Ecto neural progenitor cell (in vitro differentiated cells): Measurements from ENCODE around the gene SLC22A5.
A peak's percentile ranks its signal among the peaks of the same experiment; 100 is the strongest.

ENCODE experiments used
- DNase-seq: peaks from one replicate; pipeline ENCODE4 v3.0.0-alpha.2; 2018; ENCODE audit warnings: low spot score

The SLC22A5 gene

DNA sequence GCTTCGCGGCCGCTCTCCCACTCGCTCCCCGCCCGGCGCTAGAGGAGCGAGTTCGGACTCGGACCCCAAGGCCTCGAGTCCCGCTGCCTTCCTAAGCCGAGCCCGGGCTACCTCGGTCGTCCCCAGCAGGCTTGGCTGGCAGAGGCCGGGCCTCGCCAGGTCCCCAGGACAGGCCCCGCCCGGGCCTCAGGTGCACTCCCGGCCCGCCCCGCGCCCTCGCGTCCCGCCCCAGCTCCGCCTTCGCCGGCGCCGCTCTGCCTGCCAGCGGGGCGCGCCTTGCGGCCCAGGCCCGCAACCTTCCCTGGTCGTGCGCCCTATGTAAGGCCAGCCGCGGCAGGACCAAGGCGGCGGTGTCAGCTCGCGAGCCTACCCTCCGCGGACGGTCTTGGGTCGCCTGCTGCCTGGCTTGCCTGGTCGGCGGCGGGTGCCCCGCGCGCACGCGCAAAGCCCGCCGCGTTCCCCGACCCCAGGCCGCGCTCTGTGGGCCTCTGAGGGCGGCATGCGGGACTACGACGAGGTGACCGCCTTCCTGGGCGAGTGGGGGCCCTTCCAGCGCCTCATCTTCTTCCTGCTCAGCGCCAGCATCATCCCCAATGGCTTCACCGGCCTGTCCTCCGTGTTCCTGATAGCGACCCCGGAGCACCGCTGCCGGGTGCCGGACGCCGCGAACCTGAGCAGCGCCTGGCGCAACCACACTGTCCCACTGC is at the start of gene SLC22A5:
TSS of gene SLC22A5 (plus strand) at position 237 of the 707 bp plus-strand sequence. CDS start at position 500, 263 bp downstream.
- peak; percentile 85 for DNase-seq

DNA sequence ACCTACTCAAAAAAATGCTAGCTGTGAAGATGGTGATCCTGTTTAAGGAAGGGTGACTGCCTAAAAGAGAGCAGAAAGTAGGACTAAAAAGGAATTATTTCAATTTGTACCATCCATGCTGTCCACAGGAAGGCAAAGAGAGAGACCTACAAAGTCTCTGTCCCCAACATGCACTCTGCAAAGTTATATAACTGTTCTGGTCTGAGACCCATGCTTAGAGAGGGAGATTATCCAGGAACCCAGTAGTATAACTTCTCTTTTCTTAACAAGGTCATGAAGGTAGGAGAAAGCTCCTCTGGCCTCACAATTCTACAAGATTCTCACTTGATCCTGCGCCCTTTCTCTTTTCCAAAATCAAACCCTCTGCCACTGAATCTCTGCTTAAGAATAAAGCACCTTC is 49.5 kb upstream of the SLC22A5 start:
- DNase-seq, result no peak

DNA sequence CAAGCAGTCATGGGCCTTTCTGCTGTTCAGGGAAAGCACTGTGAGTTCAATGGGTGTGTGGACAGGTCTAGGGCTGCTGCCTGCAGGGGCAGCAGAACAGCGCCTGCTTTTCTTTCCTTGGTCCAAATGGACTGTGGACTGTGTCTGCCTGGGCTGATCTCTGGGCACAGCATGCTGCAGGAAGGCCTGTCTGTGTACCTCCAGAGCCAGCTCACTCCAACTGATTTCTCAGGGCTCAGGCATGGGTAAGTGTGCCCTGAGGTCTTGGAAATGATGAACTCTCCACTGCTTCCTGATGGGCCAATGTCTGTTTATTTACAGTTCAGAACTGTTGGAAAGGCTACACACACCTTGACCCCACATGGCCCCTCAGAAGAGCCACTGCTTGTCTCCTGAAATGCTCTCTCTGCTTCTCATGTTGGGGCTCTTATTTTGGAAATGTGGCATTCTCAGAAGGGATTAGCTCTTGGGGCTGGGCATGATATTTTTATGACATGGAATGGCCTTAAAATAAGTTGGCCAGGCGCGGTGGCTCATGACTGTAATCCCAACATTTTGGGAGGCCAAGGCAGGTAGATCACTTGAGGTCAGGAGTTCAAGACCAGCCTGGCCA is 48.3 kb upstream of the SLC22A5 start:
- no peak for DNase-seq

DNA sequence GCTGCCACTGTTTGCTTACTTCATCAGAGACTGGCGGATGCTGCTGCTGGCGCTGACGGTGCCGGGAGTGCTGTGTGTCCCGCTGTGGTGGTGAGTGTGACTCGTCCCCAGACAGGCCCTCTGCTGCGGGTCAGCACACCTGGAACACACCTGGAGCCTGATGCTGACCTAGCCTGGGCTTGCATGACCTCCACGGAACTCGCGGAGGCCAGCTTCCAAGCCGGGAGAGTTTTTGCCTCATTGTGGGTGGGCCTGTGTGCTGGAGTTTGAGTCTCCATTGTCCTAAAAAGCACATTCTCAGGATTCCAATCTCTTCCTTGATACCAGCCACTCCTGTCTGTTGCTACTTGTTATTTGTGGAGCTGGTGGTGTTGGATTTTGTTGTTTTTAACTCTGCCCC is 47.2 kb upstream of the SLC22A5 start:
- peak; percentile 72 for DNase-seq

DNA sequence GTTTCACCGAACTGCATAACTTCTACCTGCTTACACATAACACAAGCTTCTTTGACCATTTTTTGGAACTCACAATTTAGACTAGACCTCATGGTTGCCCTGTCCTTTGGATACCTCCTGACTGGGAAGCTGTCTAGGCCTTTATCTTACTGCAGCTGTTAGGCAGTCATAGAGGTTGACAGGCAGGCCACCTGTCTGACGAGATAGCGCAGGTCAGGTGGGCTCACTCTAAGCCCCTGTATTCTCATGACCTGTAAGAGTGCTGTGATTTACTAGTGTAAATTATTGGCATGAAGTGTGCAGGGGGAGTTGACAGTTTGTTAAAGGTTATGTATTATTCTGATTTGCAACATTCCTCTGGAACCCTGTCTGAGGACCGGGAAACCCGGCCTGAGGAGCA is 46.3 kb upstream of the SLC22A5 start:
- no peak for DNase-seq

DNA sequence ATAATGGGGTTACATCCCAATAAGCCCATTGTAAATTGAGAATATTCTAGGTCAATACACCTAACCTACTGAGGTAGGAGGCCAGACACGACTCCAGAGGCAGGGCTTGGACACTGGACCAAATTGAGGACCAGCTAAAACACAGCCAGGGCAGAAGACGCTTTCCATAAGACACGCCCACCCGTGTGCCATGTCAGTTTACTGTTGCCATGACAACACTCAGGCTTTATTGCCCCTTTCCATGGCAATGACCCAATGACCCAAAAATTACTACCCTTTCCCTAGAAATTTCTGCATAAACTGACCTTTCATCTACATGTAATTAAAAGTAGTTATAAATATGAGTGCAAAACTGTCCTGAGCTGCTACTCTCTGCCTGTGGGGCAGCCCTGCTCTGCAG is 43.8 kb upstream of the SLC22A5 start:
- no peak for DNase-seq

DNA sequence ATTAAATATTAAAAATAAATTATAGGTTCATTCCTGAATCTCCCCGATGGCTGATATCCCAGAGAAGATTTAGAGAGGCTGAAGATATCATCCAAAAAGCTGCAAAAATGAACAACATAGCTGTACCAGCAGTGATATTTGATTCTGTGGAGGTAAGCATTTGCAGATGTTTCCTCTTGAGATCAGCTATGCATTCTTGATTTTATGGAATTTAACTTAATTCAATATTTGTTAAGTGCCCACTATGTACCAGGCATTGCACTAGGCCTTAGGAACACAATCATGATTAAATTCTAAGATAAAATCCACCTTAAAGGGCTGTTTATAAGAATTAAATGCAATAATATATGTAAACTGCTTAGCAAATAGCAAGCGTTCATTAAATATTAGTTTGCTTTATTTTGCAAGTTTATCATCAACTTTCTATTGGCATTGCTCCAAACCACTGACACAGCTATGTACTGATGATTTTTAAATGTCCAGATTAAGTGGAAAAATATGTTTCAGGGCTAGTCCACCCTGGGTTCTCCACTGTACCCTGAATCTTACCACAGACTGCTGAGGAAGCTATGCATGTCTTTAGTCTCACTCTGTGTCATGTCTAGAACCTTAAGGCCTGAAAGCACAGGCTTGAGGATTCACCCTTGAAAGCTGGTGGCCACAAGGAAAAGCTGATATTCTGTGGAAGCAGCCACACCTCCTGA is 42.1 kb upstream of the SLC22A5 start:
- DNase-seq, result no peak

DNA sequence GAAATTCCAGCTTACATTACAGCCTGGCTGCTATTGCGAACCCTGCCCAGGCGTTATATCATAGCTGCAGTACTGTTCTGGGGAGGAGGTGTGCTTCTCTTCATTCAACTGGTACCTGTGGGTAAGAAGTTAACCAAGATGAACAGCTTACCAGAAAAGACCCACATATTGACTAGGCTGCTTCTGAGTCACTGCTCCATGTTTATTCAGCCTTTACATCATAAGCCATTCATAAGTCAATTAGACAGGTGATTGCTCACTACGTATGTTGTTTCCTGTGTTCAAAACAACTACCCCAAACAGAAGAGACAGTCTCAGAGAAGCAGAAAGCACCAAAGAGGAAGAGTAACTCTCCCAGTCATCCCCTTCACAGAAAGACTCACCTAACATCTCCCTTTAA is 34.7 kb upstream of the SLC22A5 start:
- no peak for DNase-seq

DNA sequence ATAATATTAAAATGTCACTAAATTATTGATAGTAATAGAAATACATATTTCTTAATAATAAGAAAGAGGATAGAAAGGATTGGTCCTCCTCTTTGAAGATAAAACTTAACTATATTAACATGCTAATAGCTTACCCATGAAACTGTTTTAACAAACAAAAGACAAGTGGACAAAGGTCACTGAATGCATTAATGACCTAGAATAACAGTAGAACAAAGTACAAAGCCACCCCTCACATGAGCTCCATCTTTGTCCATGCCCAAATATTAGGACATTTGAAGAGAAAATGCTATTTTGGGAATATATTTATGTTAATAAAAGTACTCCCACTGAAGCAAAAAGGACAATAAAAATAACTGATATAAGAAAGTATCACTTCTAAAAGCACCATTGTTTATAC is 34.1 kb upstream of the SLC22A5 start:
- no peak for DNase-seq

DNA sequence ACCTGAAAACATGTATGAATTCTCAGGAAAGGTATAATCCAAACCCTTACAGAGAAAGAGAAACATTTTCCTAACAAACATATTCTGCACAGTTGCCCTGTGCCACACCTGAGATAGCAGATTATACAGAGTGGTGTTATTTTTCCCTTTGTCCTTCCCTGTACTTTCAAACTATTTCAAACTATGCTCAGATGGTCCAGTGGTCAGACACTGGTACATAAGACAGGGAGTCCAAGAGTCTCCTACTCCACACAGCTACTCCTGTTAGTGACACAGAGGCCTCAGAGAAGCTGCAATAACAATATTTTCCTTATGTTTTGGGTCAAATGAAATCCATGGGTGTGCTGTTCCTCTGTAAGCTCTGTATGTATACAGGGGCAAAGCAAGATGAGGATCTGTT is 30.0 kb upstream of the SLC22A5 start:
- no peak for DNase-seq

DNA sequence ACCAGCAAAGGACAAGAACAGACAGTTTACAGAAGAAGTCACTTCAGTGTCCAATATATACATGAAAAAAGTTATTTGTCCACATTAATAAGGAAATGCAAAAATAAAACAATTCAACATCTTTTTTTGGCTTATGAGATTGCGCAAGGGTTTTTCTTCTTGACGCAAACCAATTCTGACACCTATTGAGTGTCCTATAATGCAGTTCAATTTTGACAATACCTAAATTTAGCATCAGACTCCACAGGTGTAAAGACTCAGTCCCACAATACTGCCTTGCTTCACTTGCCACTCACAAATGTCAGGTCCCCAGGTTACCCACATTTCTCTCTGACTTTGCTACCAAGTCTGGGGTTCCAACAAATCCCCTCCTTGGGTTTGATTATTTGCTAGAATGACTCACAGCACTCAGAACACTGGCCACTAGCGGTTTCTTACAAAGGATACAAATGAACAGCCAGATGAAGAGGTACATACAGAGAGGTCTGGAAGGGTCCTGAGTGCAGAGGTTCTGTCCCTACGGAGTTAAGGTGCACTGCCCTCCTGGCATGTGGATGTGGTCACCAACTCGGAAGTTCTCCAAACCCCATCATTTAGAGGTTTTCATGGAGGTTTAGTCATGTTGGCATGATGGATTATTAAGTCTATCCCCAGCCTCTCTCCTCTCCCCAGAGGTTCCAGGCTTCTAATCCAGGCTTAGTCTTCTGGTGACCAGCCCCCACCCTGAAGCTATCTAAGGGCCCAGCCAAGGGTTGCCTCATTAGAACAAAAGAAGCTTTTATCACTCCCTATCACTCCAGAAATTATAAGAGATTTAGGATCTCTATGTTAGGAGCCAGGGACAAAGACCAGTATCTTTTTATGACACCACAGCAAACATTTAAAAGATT is 27.0 kb upstream of the SLC22A5 start:
- no peak for DNase-seq

DNA sequence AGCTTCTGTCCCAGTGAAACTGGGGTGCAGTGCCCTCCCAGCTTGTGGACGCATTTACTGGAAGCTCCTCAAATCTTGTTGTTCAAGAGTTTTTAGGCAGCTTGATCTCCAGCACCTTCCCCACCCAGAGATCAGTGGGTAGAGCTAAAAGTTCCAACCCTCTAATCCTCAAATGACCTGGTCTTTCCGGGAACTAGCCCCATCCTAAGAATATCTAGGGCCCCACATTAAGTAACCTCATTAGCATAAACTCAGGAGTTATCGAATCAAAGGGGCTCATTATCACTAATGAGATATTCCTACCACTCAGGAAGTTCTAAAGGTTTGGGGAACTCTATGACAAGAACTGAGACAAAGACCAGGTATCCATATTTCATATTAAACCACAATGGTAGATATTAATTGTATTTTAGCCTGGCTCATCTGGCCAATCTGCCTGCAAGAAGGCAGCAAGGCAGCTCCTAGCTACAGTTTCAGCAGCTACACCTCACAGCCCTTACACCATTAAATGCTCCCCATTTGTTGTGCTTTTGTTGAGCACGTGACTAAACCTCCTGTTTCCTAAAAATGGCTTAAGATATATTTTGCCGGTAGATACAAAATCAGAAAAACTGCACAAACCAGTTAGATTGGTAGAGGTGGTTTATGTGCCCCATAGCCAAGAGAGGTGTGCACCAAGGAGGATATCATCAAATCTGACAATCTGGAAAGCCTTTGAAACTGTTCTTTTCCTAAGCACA is 24.6 kb upstream of the SLC22A5 start:
- no peak for DNase-seq

DNA sequence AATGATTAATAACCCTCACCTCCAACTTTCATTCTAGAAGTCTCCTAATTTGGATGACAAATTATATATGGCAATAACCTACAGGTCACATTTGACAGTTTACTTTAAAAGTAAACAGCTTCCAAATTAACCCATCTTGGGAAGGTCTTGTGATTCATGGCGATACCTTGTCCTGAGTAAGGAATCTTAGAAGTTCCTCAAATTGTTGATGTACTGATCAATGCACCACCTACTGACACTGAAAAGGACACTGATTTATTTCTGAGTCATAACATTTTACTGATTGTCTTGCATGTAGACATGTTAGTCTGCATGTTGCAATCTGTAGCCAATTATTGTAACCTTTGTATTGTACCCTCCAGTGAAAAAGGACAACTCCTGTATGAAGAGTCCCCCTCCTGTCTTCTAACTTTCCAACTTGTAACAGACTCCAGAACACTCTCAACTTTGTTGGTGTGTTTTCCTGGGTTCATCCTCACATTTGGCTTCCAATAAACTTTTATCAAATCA is 16.0 kb upstream of the SLC22A5 start:
- no peak for DNase-seq

DNA sequence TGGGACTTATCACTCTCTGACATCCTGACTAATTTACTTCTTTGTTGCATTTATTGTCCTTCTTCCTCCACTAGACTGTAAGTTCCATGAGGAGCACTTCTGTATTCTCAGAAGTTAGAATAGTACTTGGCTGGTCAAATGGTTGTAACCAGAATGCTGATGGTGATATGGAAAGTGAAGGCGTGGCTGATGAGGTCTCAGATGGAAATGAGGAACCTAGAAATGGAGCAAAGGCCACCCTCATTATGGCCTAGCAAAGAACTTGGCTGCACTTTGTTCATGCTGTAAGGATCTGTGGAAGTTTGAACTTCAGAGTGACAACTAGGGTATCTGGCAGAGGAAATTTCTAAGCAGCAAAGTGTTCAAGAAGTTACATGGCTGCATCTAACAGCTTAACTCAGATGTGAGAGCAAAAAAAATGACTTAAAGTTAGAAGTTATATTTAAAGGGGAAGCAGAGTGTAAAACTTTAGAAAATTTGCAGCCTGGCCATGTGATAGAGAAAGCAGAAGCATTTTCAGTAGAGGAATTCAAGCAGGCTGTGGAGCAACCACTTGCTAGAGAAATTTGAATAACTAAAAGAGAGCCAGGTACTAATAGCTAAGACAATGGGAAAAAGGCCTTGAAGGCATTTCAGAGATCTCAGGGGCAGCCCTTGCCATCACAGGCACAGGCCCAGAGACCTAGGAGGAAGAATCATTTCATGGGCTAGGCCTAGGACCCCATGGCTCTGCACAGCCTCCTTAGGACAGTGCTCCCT is 14.9 kb upstream of the SLC22A5 start:
- no peak for DNase-seq

DNA sequence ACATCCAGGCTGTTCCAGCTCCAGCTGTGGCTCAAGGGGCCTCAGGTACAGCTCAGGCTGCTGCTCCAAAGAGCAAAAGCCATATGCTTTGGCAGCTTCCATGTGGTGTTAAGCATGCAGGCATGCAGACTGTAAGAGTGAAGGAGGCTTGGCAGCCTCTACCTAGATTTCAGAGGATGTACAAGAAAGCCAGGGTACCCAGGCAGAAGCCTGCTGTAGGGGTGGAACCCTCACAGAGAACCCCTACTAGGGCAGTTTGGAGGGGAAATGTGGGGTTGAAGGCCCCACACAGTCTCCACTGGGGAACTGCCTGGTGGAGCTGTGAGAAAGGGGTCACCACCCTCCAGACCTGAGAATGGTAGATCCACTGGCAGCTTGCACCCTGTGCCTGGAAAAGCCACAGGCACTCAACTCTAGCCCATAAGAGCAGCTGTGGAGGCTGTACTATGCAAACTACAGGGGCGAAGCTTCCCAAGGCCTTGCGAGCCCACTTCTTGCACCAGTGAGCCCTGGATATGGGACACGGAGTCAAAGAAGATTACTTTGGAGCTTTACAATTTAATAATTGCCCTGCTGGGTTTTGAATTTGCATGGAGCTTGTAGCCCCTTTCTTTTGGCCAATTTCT is 14.3 kb upstream of the SLC22A5 start:
- no peak for DNase-seq

DNA sequence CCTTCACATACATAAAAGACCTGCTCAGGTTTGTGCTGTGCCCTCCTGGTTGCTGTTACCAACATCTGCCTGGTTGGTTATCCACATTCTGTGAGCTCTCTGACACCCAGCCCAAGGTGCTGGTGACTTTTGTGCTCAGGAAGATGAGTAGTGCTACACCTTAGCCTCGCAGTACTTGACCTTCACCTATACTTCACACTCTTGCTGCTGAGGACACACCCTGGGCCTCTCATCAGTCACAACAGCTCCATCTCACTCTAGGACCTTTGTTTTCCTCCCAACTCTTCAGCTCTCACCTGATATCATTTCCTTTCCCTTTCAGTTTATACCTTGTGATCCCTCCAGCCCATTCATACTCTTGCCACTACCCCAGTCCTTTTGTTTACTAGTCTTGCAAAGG is 10.7 kb upstream of the SLC22A5 start:
- DNase-seq, result no peak

DNA sequence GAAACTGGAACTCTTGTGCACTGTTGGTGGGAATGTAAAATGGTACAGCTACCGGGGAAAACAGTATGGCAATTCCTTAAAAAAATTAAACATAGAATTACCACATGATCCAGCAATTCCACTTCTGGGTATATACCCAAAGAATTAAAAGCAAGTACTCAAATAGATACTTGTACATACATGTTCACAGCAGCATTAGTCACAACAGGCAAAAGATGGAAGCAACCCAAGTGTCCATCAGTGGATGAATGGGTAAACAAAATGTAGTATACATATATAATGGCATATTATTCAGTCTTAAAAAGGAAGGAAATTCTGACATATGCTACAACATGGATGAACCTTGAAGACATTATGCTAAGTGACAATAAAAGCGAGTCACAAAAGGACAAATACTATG is 7.4 kb upstream of the SLC22A5 start:
- DNase-seq, result no peak

DNA sequence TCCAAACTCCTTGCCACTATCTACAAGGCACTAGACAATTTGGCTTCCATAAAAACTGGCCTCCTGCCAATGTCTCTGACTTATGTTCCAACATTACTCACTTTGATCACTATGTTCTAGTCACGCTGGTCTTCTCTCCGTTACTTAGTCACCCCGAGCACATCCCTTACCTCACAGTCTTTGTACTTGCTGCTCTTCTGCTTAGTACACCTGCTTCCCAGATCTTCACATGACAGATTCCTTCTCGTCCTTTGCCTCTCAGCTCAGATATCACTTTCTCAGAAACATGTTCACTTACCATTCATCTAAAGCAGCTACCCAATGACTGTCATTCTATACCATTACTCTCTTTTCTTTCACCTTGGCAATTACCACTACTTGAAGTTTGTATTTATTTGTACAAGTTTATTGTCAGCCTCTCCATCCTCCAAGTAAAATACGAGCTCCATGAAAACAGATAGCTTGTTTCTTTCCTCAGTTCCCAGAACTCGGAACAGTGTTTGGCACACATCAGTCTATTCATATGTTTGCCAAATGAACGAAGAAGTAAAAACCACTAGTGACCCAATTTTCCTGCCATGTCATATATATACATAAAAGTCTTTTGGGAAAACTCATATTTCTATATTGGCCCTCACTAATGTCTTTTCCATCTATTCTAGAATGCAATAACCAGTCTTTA is 5.9 kb upstream of the SLC22A5 start:
- DNase-seq, result no peak

DNA sequence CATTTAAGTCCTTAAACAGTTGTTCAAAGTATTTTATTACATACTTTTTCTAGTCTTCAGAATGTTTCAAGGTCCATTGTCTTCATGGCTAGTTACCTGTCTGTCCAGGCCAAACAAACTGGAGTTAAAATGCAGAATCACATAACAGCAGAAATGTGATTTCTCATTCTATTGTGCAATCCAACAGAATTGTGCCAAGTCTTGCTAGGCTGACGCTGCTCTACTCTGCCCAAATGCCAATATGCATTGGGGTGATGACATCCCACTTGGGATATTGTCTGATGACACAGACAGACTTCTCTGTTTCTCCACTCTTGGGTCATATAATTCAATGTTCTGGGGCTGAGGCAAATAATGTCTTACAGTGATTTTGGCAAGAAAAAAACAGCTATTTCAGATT is 5.2 kb upstream of the SLC22A5 start:
- no peak for DNase-seq

DNA sequence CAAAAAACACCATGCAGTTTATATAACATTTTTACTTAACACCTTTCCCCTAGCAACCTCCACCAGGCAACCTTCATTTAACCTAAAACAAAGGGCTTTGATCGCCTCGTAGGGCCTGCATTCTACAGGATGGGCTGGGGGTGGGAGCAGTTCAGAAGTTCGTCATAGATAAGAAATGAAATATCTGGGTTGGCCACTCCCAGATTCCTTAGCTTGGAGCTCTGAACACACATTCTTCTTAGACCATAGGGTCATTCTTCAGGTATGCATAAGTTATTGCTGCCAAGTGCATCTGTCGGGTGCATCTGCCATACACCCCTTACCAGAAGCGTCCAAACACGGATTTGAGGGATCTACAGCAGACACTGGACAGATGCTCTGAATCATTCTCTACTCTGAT is 4.3 kb upstream of the SLC22A5 start:
- DNase-seq, result no peak
